Activated CD4-positive, alpha-beta memory T cell treated with anti-CD3 and anti-CD28 coated beads, Interleukin-2, amount 10 ng/mL, durations not matched to agents 7 days and 5 days (primary cell): ENCODE results near the gene ARL5C. TPM values are rescaled to one million over a fixed set of nuclear protein-coding genes. Genes with fewer than 3 reads are reported as not detected.

Source experiments
- CTCF ChIA-PET: fragments of 350-600 bp; sonication (Branson Sonifier 250); formaldehyde crosslinking; loops from one replicate; lab custom pipeline; 2021; ENCODE audit warnings: antibody characterized with exemption, inconsistent platforms; lab: Charles Lee
- POLR2A ChIA-PET: fragments of 350-600 bp; sonication (Branson Sonifier 250); formaldehyde crosslinking; loops from one replicate; lab custom pipeline; 2021; ENCODE audit warnings: antibody characterized with exemption; lab: Charles Lee
- DNase-seq: peaks from one replicate; pipeline ENCODE4 v3.0.0-alpha.2; 2020
- H3K27ac Mint-ChIP-seq: one replicate; pipeline ENCODE4 v1.8.0; 2021; ENCODE audit warnings: mild to moderate bottlenecking, mixed read lengths
- H3K27me3 Mint-ChIP-seq: one replicate; pipeline ENCODE4 v1.8.0; 2021; ENCODE audit warnings: mixed read lengths
- H3K36me3 Mint-ChIP-seq: one replicate; pipeline ENCODE4 v1.8.0; 2021; ENCODE audit warnings: low read depth, mixed read lengths
- H3K4me1 Mint-ChIP-seq: one replicate; pipeline ENCODE4 v1.8.0; 2021; ENCODE audit warnings: mixed read lengths
- H3K4me3 Mint-ChIP-seq: one replicate; pipeline ENCODE4 v1.8.0; 2021; ENCODE audit warnings: mild to moderate bottlenecking, mixed read lengths
- H3K9me3 Mint-ChIP-seq: one replicate; pipeline ENCODE4 v1.8.0; 2021; ENCODE audit warnings: mixed read lengths
- total RNA-seq, 2 experiments: library from RNA; stranded (reverse); gene quantifications; one replicate each; pipeline ENCODE4 v1.2.3, GENCODE V29; 2021

ARL5C gene
- total RNA-seq, 2 experiments from 2014 or later, result 0.15 TPM; not detected in 1

GRCh38 chr17:39147221-39148185, 18.5 kb downstream of the ARL5C start:
- POLR2A ChIA-PET, result no interaction called here
- CTCF ChIA-PET, result interaction anchor here (0.9 to 7.5 kb wide), 4 partner anchors 17 to 165 kb away, joined by 3 to 229 read pairs (median 4); no protein-coding TSS in a partner anchor
- Mint-ChIP-seq H3K4me1 (peaks cover 14% of the 10 kb centered on the region), H3K27ac (no peak overlapping the region), H3K36me3 (no peaks in the 10 kb centered on the region), H3K9me3 (no peaks in the 10 kb centered on the region), H3K27me3 (peaks cover 34% of the 10 kb centered on the region), H3K4me3 (no peak overlapping the region)
- DNase-seq, result no peak

- CTCF ChIA-PET, result interaction anchor here (1.2 to 1.4 kb wide), 2 partner anchors 19 to 54 kb away, joined by 3 read pairs; no protein-coding TSS in a partner anchor
Measured at GRCh38 chr17:39146273-39146672, 19.7 kb downstream of the ARL5C start.

GRCh38 chr17:39145143-39145542, 20.8 kb downstream of the ARL5C start:
- Mint-ChIP-seq H3K36me3 (no peaks in the 10 kb centered on the region), H3K4me1 (peaks cover under 1% of the 10 kb centered on the region), H3K27me3 (peaks cover 17% of the 10 kb centered on the region), H3K27ac (no peak overlapping the region), H3K4me3 (no peak overlapping the region), H3K9me3 (no peaks in the 10 kb centered on the region)
- no peak for DNase-seq
- POLR2A ChIA-PET, result no interaction called here
- CTCF ChIA-PET, result interaction anchor here (1.4 to 1.8 kb wide), 2 partner anchors 20 to 52 kb away, joined by 3 to 7 read pairs; no protein-coding TSS in a partner anchor

More at GRCh38 chr17:39146273-39146672, 19.7 kb downstream of the ARL5C start:
- H3K27me3 Mint-ChIP-seq, result peaks cover 27% of the 10 kb centered on the region
- no peak overlapping the region for H3K4me3 Mint-ChIP-seq
- DNase-seq, result no peak
- POLR2A ChIA-PET, result no interaction called here
- H3K9me3 Mint-ChIP-seq, result no peaks in the 10 kb centered on the region
- no peak overlapping the region for H3K27ac Mint-ChIP-seq
- H3K4me1 Mint-ChIP-seq, result peaks cover 5% of the 10 kb centered on the region
- H3K36me3 Mint-ChIP-seq, result no peaks in the 10 kb centered on the region

GRCh38 chr17:39144416-39144840, 21.5 kb downstream of the ARL5C start:
- H3K4me3 Mint-ChIP-seq, result no peak overlapping the region
- peaks cover 10% of the 10 kb centered on the region for H3K27me3 Mint-ChIP-seq
- no peaks in the 10 kb centered on the region for H3K9me3 Mint-ChIP-seq
- H3K36me3 Mint-ChIP-seq, result no peaks in the 10 kb centered on the region
- CTCF ChIA-PET, result interaction anchor here (0.6 to 1.8 kb wide), 4 partner anchors 9 to 91 kb away, joined by 3 to 7 read pairs (median 4); no protein-coding TSS in a partner anchor
- no peaks in the 10 kb centered on the region for H3K4me1 Mint-ChIP-seq
- POLR2A ChIA-PET, result no interaction called here
- no peak for DNase-seq
- H3K27ac Mint-ChIP-seq, result no peak overlapping the region

- Mint-ChIP-seq H3K27me3 (peaks cover 3% of the 10 kb centered on the region), H3K36me3 (no peaks in the 10 kb centered on the region), H3K9me3 (no peaks in the 10 kb centered on the region), H3K4me3 (no peak overlapping the region), H3K4me1 (no peaks in the 10 kb centered on the region), H3K27ac (no peak overlapping the region)
- POLR2A ChIA-PET, result no interaction called here
- no peak for DNase-seq
- CTCF ChIA-PET, result interaction anchor here (0.6 kb wide), 1 partner anchor 91 kb away, joined by 5 read pairs; no protein-coding TSS in a partner anchor
Measured at GRCh38 chr17:39143552-39144093, 22.3 kb downstream of the ARL5C start.

- no peak overlapping the region for H3K4me3 Mint-ChIP-seq
- no peak overlapping the region for H3K27ac Mint-ChIP-seq
- H3K9me3 Mint-ChIP-seq, result no peaks in the 10 kb centered on the region
- DNase-seq, result no peak
- H3K27me3 Mint-ChIP-seq, result no peaks in the 10 kb centered on the region
- ChIA-PET POLR2A (no interaction called here), CTCF (no interaction called here)
- H3K36me3 Mint-ChIP-seq, result no peaks in the 10 kb centered on the region
- H3K4me1 Mint-ChIP-seq, result no peaks in the 10 kb centered on the region
Measured at GRCh38 chr17:39141915-39142664, 23.9 kb downstream of the ARL5C start.

- ChIA-PET POLR2A (no interaction called here), CTCF (no interaction called here)
- no peaks in the 10 kb centered on the region for H3K27me3 Mint-ChIP-seq
- no peak overlapping the region for H3K4me3 Mint-ChIP-seq
- H3K27ac Mint-ChIP-seq, result no peak overlapping the region
- DNase-seq, result no peak
- H3K9me3 Mint-ChIP-seq, result no peaks in the 10 kb centered on the region
- H3K36me3 Mint-ChIP-seq, result no peaks in the 10 kb centered on the region
- H3K4me1 Mint-ChIP-seq, result no peaks in the 10 kb centered on the region
Measured at GRCh38 chr17:39141294-39141693, 24.7 kb downstream of the ARL5C start.

GRCh38 chr17:39139561-39139960, 26.4 kb downstream of the ARL5C start:
- Mint-ChIP-seq H3K4me3 (no peak overlapping the region), H3K9me3 (no peaks in the 10 kb centered on the region), H3K27me3 (no peaks in the 10 kb centered on the region), H3K36me3 (no peaks in the 10 kb centered on the region), H3K4me1 (no peaks in the 10 kb centered on the region), H3K27ac (no peak overlapping the region)
- CTCF ChIA-PET, result no interaction called here
- no peak for DNase-seq
- POLR2A ChIA-PET, result interaction anchor here (1.0 kb wide), 1 partner anchor 13 kb away, joined by 3 read pairs; no protein-coding TSS in a partner anchor

- no peaks in the 10 kb centered on the region for H3K36me3 Mint-ChIP-seq
- H3K27ac Mint-ChIP-seq, result no peak overlapping the region
- POLR2A ChIA-PET, result interaction anchor here (1.0 kb wide), 1 partner anchor 14 kb away, joined by 3 read pairs; no protein-coding TSS in a partner anchor
- CTCF ChIA-PET, result interaction anchor here (0.6 kb wide), 1 partner anchor 14 kb away, joined by 4 read pairs; no protein-coding TSS in a partner anchor
- H3K9me3 Mint-ChIP-seq, result no peaks in the 10 kb centered on the region
- no peaks in the 10 kb centered on the region for H3K27me3 Mint-ChIP-seq
- no peak for DNase-seq
- no peaks in the 10 kb centered on the region for H3K4me1 Mint-ChIP-seq
- no peak overlapping the region for H3K4me3 Mint-ChIP-seq
Measured at GRCh38 chr17:39139161-39139511, 26.8 kb downstream of the ARL5C start.

DNA sequence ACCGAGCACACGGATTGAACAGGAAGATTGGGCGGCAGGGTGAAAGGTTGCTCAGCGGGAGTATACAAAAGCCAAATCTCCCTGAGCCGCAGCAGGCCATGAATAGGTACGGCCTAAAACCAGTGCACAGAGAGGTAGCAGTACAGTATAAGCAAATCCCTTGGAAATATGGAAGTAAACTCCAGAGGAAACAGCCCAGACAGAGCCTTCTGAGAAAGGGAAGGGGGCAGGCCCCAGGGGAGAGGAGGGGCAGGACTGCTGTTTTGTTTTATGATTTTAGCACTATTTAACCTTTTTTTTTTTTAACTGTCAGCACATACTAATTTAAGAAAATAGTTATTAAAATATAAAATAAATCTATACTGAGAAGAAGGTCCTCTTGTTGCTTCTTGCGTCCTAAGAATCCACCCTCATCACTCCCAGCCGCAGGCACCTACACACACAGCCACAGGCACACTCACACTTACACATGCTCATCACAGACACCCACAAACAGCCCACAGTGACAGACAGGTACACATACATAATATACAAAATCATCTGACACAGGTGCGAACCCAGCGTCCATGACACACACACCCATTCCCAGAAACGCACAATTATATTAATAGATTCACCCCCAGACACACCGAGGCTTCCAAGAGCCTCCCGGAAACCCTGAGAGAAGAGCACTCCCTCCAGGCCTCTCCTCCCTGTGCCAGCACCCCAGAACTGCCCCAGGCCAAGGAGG, 27.4 kb downstream of the ARL5C start:
- no peak for DNase-seq
- no peaks in the 10 kb centered on the region for H3K36me3 Mint-ChIP-seq
- POLR2A ChIA-PET, result no interaction called here

GRCh38 chr17:39134878-39135277, 31.1 kb downstream of the ARL5C start:
- no peaks in the 10 kb centered on the region for H3K9me3 Mint-ChIP-seq
- POLR2A ChIA-PET, result no interaction called here
- H3K4me3 Mint-ChIP-seq, result no peak overlapping the region
- no peak for DNase-seq
- no peaks in the 10 kb centered on the region for H3K4me1 Mint-ChIP-seq
- no peak overlapping the region for H3K27ac Mint-ChIP-seq
- no peaks in the 10 kb centered on the region for H3K36me3 Mint-ChIP-seq
- no peaks in the 10 kb centered on the region for H3K27me3 Mint-ChIP-seq
- CTCF ChIA-PET, result interaction anchor here (1.0 to 1.1 kb wide), 2 partner anchors 65 to 103 kb away, joined by 3 read pairs; no protein-coding TSS in a partner anchor

More for the DNA sequence above, 27.4 kb downstream of the ARL5C start:
- H3K27me3 Mint-ChIP-seq, result no peaks in the 10 kb centered on the region
- CTCF ChIA-PET, result interaction anchor here (0.6 kb wide), 1 partner anchor 15 kb away, joined by 4 read pairs; no protein-coding TSS in a partner anchor
- H3K27ac Mint-ChIP-seq, result no peak overlapping the region
- no peaks in the 10 kb centered on the region for H3K4me1 Mint-ChIP-seq
- no peak overlapping the region for H3K4me3 Mint-ChIP-seq
- no peaks in the 10 kb centered on the region for H3K9me3 Mint-ChIP-seq

- Mint-ChIP-seq H3K36me3 (no peaks in the 10 kb centered on the region), H3K27me3 (no peaks in the 10 kb centered on the region), H3K27ac (no peak overlapping the region), H3K4me3 (no peak overlapping the region), H3K4me1 (no peaks in the 10 kb centered on the region), H3K9me3 (no peaks in the 10 kb centered on the region)
- POLR2A ChIA-PET, result no interaction called here
- CTCF ChIA-PET, result no interaction called here
- DNase-seq, result no peak
Measured at GRCh38 chr17:39132192-39132610, 33.8 kb downstream of the ARL5C start.
